Vagina (tissue), 2 donors: ENCODE results near the gene TMC1.

Experiments
- POLR2A ChIP-seq, 2 donors: fragments of 450-650 bp; IDR thresholded peaks; one replicate each; pipeline ENCODE4 v1.6.1; 2017; ENCODE audit warnings: antibody characterized with exemption in 2 of 2, mild to moderate bottlenecking in 2 of 2, moderate library complexity in 2 of 2
- POLR2AphosphoS5 ChIP-seq, 2 donors: sonication (generic); formaldehyde crosslinking; IDR thresholded peaks; one replicate each; pipeline ENCODE4 v1.9.0; 2017; ENCODE audit warnings: antibody characterized with exemption in 2 of 2, mild to moderate bottlenecking in 2 of 2, low read depth in 1 of 2; ENCODE audit not compliant: insufficient read depth in 1 of 2
- TF ChIP-seq, protein P1 (sequence below), 3 experiments: fragments of 450-650 bp in 2 of 3; fragments of 200-600 bp in 1 of 3; sonication (generic) in 1 of 3; IDR thresholded peaks; one replicate each; pipeline ENCODE4 v1.5.1; 2017 to 2019; ENCODE audit warnings: antibody characterized with exemption in 3 of 3, mild to moderate bottlenecking in 2 of 3, moderate library complexity in 2 of 3

DNA sequence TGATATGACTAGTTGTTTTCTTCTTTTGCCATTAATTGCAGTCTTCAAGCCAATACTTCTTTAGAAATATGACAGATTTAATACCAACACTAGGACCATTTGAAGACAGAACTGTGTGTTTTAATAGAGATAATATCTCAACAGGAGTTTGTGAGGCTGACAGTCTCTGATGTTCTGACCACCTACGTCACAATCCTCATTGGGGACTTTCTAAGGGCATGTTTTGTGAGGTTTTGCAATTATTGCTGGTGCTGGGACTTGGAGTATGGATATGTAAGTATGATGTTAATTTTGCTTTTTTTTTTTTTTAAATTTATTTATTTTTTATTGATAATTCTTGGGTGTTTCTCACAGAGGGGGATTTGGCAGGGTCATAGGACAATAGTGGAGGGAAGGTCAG lies 283.8 kb downstream of the TMC1 start:
- TF ChIP-seq, protein P1, sequence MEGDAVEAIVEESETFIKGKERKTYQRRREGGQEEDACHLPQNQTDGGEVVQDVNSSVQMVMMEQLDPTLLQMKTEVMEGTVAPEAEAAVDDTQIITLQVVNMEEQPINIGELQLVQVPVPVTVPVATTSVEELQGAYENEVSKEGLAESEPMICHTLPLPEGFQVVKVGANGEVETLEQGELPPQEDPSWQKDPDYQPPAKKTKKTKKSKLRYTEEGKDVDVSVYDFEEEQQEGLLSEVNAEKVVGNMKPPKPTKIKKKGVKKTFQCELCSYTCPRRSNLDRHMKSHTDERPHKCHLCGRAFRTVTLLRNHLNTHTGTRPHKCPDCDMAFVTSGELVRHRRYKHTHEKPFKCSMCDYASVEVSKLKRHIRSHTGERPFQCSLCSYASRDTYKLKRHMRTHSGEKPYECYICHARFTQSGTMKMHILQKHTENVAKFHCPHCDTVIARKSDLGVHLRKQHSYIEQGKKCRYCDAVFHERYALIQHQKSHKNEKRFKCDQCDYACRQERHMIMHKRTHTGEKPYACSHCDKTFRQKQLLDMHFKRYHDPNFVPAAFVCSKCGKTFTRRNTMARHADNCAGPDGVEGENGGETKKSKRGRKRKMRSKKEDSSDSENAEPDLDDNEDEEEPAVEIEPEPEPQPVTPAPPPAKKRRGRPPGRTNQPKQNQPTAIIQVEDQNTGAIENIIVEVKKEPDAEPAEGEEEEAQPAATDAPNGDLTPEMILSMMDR (IDR thresholded peaks at IDR 0.05), result no peak
- TF ChIP-seq POLR2A (IDR thresholded peaks at IDR 0.05), result no peak
- no peak for TF ChIP-seq POLR2AphosphoS5 (IDR thresholded peaks at IDR 0.05; ENCODE audit: insufficient read depth in 1 of 2, low read depth in 1 of 2)
